Tibial nerve (tissue), 4 donors: ENCODE data around the gene TEAD3.

Source experiments
- CTCF ChIP-seq, 5 experiments: fragments of 200-600 bp in 3 of 5; fragments of 450-650 bp in 2 of 5; sonication (generic) in 3 of 5; IDR thresholded peaks; one replicate each; pipeline ENCODE4 v1.5.1; 2016 to 2019; ENCODE audit warnings: antibody characterized with exemption in 5 of 5, mild to moderate bottlenecking in 3 of 5, moderate library complexity in 2 of 5
- EP300 ChIP-seq, 2 donors: sonication (generic); formaldehyde crosslinking; IDR thresholded peaks; one replicate each; pipeline ENCODE4 v1.6.1; 2017; ENCODE audit warnings: antibody characterized with exemption in 2 of 2, mild to moderate bottlenecking in 1 of 2
- POLR2A ChIP-seq, 2 donors: fragments of 450-650 bp; IDR thresholded peaks; one replicate each; pipeline ENCODE4 v1.6.1; 2017; ENCODE audit warnings: antibody characterized with exemption in 2 of 2, mild to moderate bottlenecking in 2 of 2, moderate library complexity in 2 of 2

- TF ChIP-seq POLR2A (IDR thresholded peaks at IDR 0.05): no peak
- TF ChIP-seq CTCF (IDR thresholded peaks at IDR 0.05): no peak
- TF ChIP-seq EP300 (IDR thresholded peaks at IDR 0.05): no peak
Measured at GRCh38 chr6:35435074-35435837, 61.6 kb downstream of the TEAD3 start.
